PC-9 (cell line): Measurements from ENCODE around the gene PKN3. TPM values are rescaled to one million over a fixed set of nuclear protein-coding genes. Genes with fewer than 3 reads are reported as not detected.

ENCODE experiments used
- BruUV-seq: library from RNA; stranded (reverse); fragments of 400-500 nt; replicated peaks from 2 replicates; lab custom pipeline; 2021; lab: Mats Ljungman, UMichigan
- CTCF ChIA-PET: fragments of 300-600 bp; sonication (Branson Sonifier 250); formaldehyde crosslinking; loops from one replicate; lab custom pipeline; 2022; ENCODE audit warnings: antibody characterized with exemption; lab: Charles Lee
- POLR2A ChIA-PET: fragments of 300-600 bp; sonication (Branson Sonifier 250); formaldehyde crosslinking; loops from one replicate; lab custom pipeline; 2022; ENCODE audit warnings: antibody characterized with exemption; ENCODE audit not compliant: unreplicated experiment; lab: Charles Lee
- DNase-seq, 2 experiments: peaks; one replicate each; pipeline versions ENCODE4 v3.0.0 to v3.0.0-alpha.2; 2015 to 2022; ENCODE audit warnings: mixed read lengths in 1 of 2
- H2AFZ ChIP-seq: fragments of 200-600 bp; sonication (generic); 2 replicates; pipeline ENCODE4 v1.8.1; 2017; ENCODE audit warnings: antibody characterized with exemption
- H3F3A ChIP-seq: fragments of 200-600 bp; sonication (generic); 2 replicates; pipeline ENCODE4 v1.8.1; 2017; ENCODE audit warnings: antibody characterized with exemption, mild to moderate bottlenecking, low read depth; ENCODE audit not compliant: insufficient read depth
- H3K27ac ChIP-seq: fragments of 200-600 bp; sonication (generic); 2 replicates; pipeline ENCODE4 v1.6.1; 2016; ENCODE audit warnings: mixed run types
- H3K27me3 ChIP-seq: fragments of 200-600 bp; sonication (generic); 2 replicates; pipeline ENCODE4 v1.6.1; 2016; ENCODE audit warnings: low read depth, mixed run types; ENCODE audit not compliant: insufficient read depth
- H3K36me3 ChIP-seq: fragments of 200-600 bp; sonication (generic); 2 replicates; pipeline ENCODE4 v1.6.1; 2016; ENCODE audit warnings: low read depth, mixed run types
- H3K4me1 ChIP-seq: fragments of 200-600 bp; sonication (generic); replicated peaks from 2 replicates; pipeline ENCODE4 v1.6.1; 2016; ENCODE audit warnings: mixed run types; ENCODE audit not compliant: insufficient read depth
- H3K4me2 ChIP-seq: fragments of 200-600 bp; sonication (generic); 2 replicates; pipeline ENCODE4 v1.6.1; 2017; ENCODE audit warnings: mixed run types
- H3K4me3 ChIP-seq: fragments of 200-600 bp; sonication (generic); 2 replicates; pipeline ENCODE4 v1.6.1; 2016; ENCODE audit warnings: mixed run types
- H3K79me2 ChIP-seq: fragments of 200-600 bp; sonication (generic); 2 replicates; pipeline ENCODE4 v1.6.1; 2017; ENCODE audit warnings: low read depth, mixed run types
- H3K9me2 ChIP-seq: fragments of 200-600 bp; sonication (generic); 2 replicates; pipeline ENCODE4 v1.8.1; 2017; ENCODE audit warnings: mild to moderate bottlenecking; ENCODE audit not compliant: insufficient read depth
- H3K9me3 ChIP-seq: fragments of 200-600 bp; sonication (generic); 2 replicates; pipeline ENCODE4 v1.8.1; 2016; ENCODE audit warnings: low read depth; ENCODE audit not compliant: insufficient read depth
- H4K20me1 ChIP-seq: fragments of 200-600 bp; sonication (generic); 2 replicates; pipeline ENCODE4 v1.8.1; 2017; ENCODE audit not compliant: insufficient read depth
- CTCF ChIP-seq: fragments of 200-600 bp; sonication (generic); conservative IDR thresholded peaks from 2 replicates; pipeline ENCODE4 v1.6.1; 2017; ENCODE audit warnings: mixed run types, antibody characterized with exemption, mild to moderate bottlenecking, moderate library complexity
- EZH2 ChIP-seq: fragments of 200-600 bp; sonication (generic); IDR thresholded peaks from 2 replicates; pipeline ENCODE4 v1.8.0; 2017; ENCODE audit warnings: antibody characterized with exemption, low read depth
- intact Hi-C: fragments of 100-400 bp; cut with micrococcal nuclease; formaldehyde crosslinking; loops from one replicate; pipeline ENCODE4 v1.10.0; 2022; ENCODE audit not compliant: unreplicated experiment
- total RNA-seq: library from RNA; stranded (reverse); gene quantifications from 2 replicates; pipeline ENCODE4 v1.2.3, GENCODE V29; 2021

Gene PKN3
- total RNA-seq, 1 experiment from 2014 or later = 5.5 TPM

- intact Hi-C loops = no loop called here
- TF ChIP-seq EZH2 (no peak), CTCF (no peak)
- Histone ChIP-seq H2AFZ (no peak overlapping the region), H3K4me3 (no peak overlapping the region), H3K4me1 (no peaks in the 10 kb centered on the region), H3K79me2 (no peaks in the 10 kb centered on the region), H3K4me2 (no peak overlapping the region), H3K9me3 (no peaks in the 10 kb centered on the region), H3F3A (no peaks in the 10 kb centered on the region; the same call in 1 of the 2 replicates), H4K20me1 (no peaks in the 10 kb centered on the region), H3K36me3 (no peaks in the 10 kb centered on the region), H3K9me2 (no peaks in the 10 kb centered on the region), H3K27me3 (no peaks in the 10 kb centered on the region), H3K27ac (no peak overlapping the region)
- DNase-seq = no peak
- CTCF ChIA-PET = no interaction called here
- POLR2A ChIA-PET = no interaction called here
- no TSS peak for BruUV-seq
Measured at GRCh38 chr9:128706671-128707381, 4.5 kb downstream of the PKN3 start.

DNA sequence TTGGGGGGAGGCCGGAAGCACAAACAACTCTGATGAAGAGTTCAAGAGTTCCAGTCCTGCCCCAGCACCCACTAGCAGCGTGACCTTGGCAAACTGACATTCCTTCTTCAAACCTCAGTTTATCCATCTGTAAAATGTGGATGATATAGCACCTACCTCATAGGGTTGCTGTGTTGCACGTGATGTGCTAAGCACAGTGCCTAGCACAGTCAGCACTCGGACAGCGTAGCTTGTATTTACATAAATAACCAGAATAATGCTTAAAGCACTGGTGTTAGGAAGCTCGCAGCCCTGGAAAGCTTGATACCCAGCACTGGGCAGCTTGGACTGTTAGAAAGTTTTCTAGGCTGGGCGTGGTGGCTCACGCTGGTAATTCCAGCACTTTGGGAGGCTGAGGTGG lies 5.1 kb downstream of the PKN3 start:
- Histone ChIP-seq H3K27ac (no peak overlapping the region), H3K9me2 (no peaks in the 10 kb centered on the region), H4K20me1 (no peaks in the 10 kb centered on the region), H3K9me3 (no peaks in the 10 kb centered on the region), H3K36me3 (no peaks in the 10 kb centered on the region), H3K79me2 (no peaks in the 10 kb centered on the region), H3K4me3 (no peak overlapping the region), H3K27me3 (no peaks in the 10 kb centered on the region), H2AFZ (no peak overlapping the region), H3K4me1 (no peaks in the 10 kb centered on the region), H3F3A (no peaks in the 10 kb centered on the region; the same call in 1 of the 2 replicates), H3K4me2 (no peak overlapping the region)
- no TSS peak for BruUV-seq
- intact Hi-C loops = no loop called here
- ChIA-PET CTCF (no interaction called here), POLR2A (no interaction called here)
- DNase-seq = no peak
- TF ChIP-seq CTCF (no peak), EZH2 (no peak)

- Histone ChIP-seq H3K4me3 (no peak overlapping the region), H3K27me3 (no peaks in the 10 kb centered on the region), H3K27ac (no peak overlapping the region), H2AFZ (no peak overlapping the region), H3K9me3 (no peaks in the 10 kb centered on the region), H4K20me1 (no peaks in the 10 kb centered on the region), H3F3A (no peaks in the 10 kb centered on the region), H3K9me2 (no peaks in the 10 kb centered on the region), H3K4me2 (no peak overlapping the region), H3K79me2 (no peaks in the 10 kb centered on the region), H3K36me3 (no peaks in the 10 kb centered on the region), H3K4me1 (peaks cover 4% of the 10 kb centered on the region; the same call in 1 of the 2 replicates)
- no peak for TF ChIP-seq EZH2
- CTCF ChIA-PET = no interaction called here
- intact Hi-C loops = no loop called here
- BruUV-seq = no TSS peak
- POLR2A ChIA-PET = no interaction called here
- DNase-seq = no peak
Measured at GRCh38 chr9:128712451-128713410, 10.4 kb downstream of the PKN3 start.
